ENCODE data around the gene CPLX3.

Gene CPLX3

GRCh38 chr15:74789171-74789631, 37.2 kb upstream of the CPLX3 start:
- Histone ChIP-seq H3K4me3 (ENCODE audit: severe bottlenecking) (no peak overlapping the region), H3K4me1 (ENCODE audit: insufficient read depth, poor library complexity, severe bottlenecking) (peaks cover 46% of the 10 kb centered on the region), H3K27ac (ENCODE audit: poor library complexity, severe bottlenecking) (peak overlapping the region; percentile 36), H3K36me3 (ENCODE audit: low read depth) (peaks cover 32% of the 10 kb centered on the region), H3K27me3 (ENCODE audit: insufficient read depth, poor library complexity, severe bottlenecking) (no peaks in the 10 kb centered on the region), H3K9me3 (ENCODE audit: severe bottlenecking) (no peaks in the 10 kb centered on the region)
- no peak for TF ChIP-seq CTCF (IDR thresholded peaks at IDR 0.05; ENCODE audit: poor library complexity, severe bottlenecking)
- ATAC-seq (ENCODE audit: low read depth) (peak; percentile 43; the same call in 2 of the 3 replicates), DNase-seq (ENCODE audit: low spot score) (peak; percentile 74)

- ATAC-seq (ENCODE audit: low read depth) = no peak
- Histone ChIP-seq H3K9me3 (ENCODE audit: severe bottlenecking) (no peaks in the 10 kb centered on the region), H3K4me1 (ENCODE audit: insufficient read depth, poor library complexity, severe bottlenecking) (peaks cover 47% of the 10 kb centered on the region), H3K27me3 (ENCODE audit: insufficient read depth, poor library complexity, severe bottlenecking) (no peaks in the 10 kb centered on the region), H3K27ac (ENCODE audit: poor library complexity, severe bottlenecking) (peak overlapping the region; percentile 36), H3K4me3 (ENCODE audit: severe bottlenecking) (no peak overlapping the region), H3K36me3 (ENCODE audit: low read depth) (peaks cover 27% of the 10 kb centered on the region)
- peak; percentile 68 for DNase-seq (ENCODE audit: low spot score)
- no peak for TF ChIP-seq CTCF (IDR thresholded peaks at IDR 0.05; ENCODE audit: poor library complexity, severe bottlenecking)
These were observed 36.7 kb upstream of the CPLX3 start for GRCh38 chr15:74789741-74790079.

DNA sequence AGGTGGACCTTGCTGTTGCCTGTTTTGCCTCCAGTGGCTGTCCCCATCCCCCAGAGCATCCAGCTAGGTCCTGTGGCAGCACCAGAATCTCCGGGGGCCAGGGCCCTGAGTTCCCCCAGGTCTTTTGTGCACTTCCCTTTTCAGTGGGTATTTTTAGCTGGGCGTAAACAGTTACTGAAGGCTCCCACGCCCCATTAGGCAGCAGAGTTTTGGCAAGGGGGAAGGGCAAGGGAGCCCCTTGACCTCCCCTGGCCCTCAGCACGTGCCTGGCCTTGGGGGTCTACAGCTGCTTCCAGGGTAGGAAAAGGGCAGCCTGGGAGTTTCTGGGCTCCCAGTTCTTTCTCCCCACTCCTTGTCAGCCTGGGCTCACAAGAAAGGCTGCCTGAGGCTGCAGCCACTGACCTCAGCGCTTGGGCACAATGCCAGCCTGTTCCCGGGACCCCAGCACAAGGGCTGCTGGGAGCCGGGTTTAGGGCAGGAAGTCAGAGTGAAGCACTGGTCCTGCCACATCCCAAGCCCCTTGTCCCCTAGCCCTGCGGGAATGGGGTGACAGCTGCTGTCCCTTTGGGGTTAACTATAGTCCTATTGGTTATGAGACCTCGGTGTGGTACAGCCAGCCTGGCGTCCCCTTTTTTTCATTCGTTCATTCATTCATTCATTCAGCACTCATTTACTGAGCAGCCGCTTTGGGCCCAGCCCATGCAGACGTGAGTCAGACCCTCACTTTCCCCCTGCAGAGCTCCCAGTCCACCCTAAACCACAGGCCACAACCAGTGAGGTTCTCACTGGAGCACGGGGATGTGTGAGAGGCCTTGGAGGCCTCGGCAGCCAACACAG, 36.1 kb upstream of the CPLX3 start:
- H3K36me3 ChIP-seq (ENCODE audit: low read depth) = peaks cover 27% of the 10 kb centered on the region
- no peak for TF ChIP-seq CTCF (IDR thresholded peaks at IDR 0.05; ENCODE audit: poor library complexity, severe bottlenecking)
- no peak overlapping the region for H3K4me3 ChIP-seq (ENCODE audit: severe bottlenecking)
- ATAC-seq (ENCODE audit: low read depth) (peak; percentile 12; the same call in 2 of the 3 replicates), DNase-seq (ENCODE audit: low spot score) (no peak)
- H3K27me3 ChIP-seq (ENCODE audit: insufficient read depth, poor library complexity, severe bottlenecking) = no peaks in the 10 kb centered on the region
- H3K27ac ChIP-seq (ENCODE audit: poor library complexity, severe bottlenecking) = peak overlapping the region; percentile 36
- H3K9me3 ChIP-seq (ENCODE audit: severe bottlenecking) = no peaks in the 10 kb centered on the region
- H3K4me1 ChIP-seq (ENCODE audit: insufficient read depth, poor library complexity, severe bottlenecking) = peaks cover 43% of the 10 kb centered on the region

- ATAC-seq (ENCODE audit: low read depth) (no peak), DNase-seq (ENCODE audit: low spot score) (no peak)
- Histone ChIP-seq H3K36me3 (ENCODE audit: low read depth) (peaks cover 33% of the 10 kb centered on the region), H3K27me3 (ENCODE audit: insufficient read depth, poor library complexity, severe bottlenecking) (no peaks in the 10 kb centered on the region), H3K4me3 (ENCODE audit: severe bottlenecking) (no peak overlapping the region), H3K4me1 (ENCODE audit: insufficient read depth, poor library complexity, severe bottlenecking) (peaks cover 49% of the 10 kb centered on the region), H3K9me3 (ENCODE audit: severe bottlenecking) (no peaks in the 10 kb centered on the region), H3K27ac (ENCODE audit: poor library complexity, severe bottlenecking) (peak overlapping the region; percentile 36)
- no peak for TF ChIP-seq CTCF (IDR thresholded peaks at IDR 0.05; ENCODE audit: poor library complexity, severe bottlenecking)
These were observed 35.4 kb upstream of the CPLX3 start for GRCh38 chr15:74791007-74791406.

- TF ChIP-seq CTCF (IDR thresholded peaks at IDR 0.05; ENCODE audit: poor library complexity, severe bottlenecking) = no peak
- H3K27me3 ChIP-seq (ENCODE audit: insufficient read depth, poor library complexity, severe bottlenecking) = no peaks in the 10 kb centered on the region
- no peak for DNase-seq (ENCODE audit: low spot score)
- peaks cover 33% of the 10 kb centered on the region for H3K36me3 ChIP-seq (ENCODE audit: low read depth)
- no peak overlapping the region for H3K4me3 ChIP-seq (ENCODE audit: severe bottlenecking)
- no peaks in the 10 kb centered on the region for H3K9me3 ChIP-seq (ENCODE audit: severe bottlenecking)
- H3K27ac ChIP-seq (ENCODE audit: poor library complexity, severe bottlenecking) = no peak overlapping the region
- no peak for ATAC-seq (ENCODE audit: low read depth)
- H3K4me1 ChIP-seq (ENCODE audit: insufficient read depth, poor library complexity, severe bottlenecking) = peaks cover 51% of the 10 kb centered on the region
These were observed 34.8 kb upstream of the CPLX3 start for GRCh38 chr15:74791667-74792066.
